ENCODE measurements around the gene TANGO2. TPM values are rescaled to one million over a fixed set of nuclear protein-coding genes. Genes with fewer than 3 reads are reported as not detected.

The TANGO2 gene
- total RNA-seq, 2 donors from 2014 or later = 10.5 to 19.7 TPM

DNA sequence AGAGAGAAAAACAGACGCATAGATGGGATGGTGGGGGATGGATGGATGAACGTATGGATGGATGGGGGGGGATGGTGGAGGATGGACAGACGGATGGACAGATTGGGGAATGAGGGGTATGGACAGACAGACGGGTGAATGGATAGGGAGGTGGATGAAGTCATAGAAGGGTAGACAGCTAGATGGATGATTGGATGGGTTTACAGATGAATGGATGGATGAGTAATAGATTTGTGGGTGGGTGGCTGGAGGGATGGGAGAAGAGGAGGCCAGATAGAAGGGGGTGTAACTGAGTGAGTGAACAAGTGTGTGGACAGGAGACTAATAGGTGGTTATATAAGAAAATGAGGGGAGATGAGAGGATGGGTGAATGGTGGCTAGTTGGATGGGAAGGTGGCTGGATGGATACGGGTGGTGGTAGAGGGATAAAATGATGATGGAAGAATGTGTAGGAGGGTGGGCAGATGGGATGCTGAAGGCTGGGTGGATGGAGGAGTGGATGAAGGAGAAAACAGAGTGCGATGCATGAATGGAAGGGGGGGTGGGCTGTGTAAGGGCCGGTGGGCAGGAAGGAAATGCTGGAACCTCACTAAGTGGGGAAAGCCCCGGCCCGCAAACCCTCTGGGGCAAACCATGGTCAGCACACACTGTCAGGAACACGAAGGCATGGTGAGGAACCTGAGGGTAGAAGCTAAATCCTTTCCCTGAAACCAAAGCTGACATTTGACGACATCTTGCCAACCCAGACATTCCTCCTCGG is 25.9 kb upstream of the TANGO2 start:
- Histone ChIP-seq H3K4me1 (no peaks in the 10 kb centered on the region), H3K36me3 (replicated peaks in 1 of 2; ENCODE audit: insufficient read depth in 1 of 2, low read depth in 2 of 2) (no peaks in the 10 kb centered on the region), H3K27me3 (no peaks in the 10 kb centered on the region), H3K4me3 (no peak overlapping the region), H3K9me3 (no peaks in the 10 kb centered on the region), H3K27ac (no peak overlapping the region)
- intact Hi-C loops (cut with DNase I) = no loop called here
- no peak for DNase-seq
- TF ChIP-seq POLR2A (IDR thresholded peaks at IDR 0.05) = no peak
- WGBS, 2 donors = 89 to 93% methylated on average over 12 of the region's 12 CpGs
- no peak for ATAC-seq

DNA sequence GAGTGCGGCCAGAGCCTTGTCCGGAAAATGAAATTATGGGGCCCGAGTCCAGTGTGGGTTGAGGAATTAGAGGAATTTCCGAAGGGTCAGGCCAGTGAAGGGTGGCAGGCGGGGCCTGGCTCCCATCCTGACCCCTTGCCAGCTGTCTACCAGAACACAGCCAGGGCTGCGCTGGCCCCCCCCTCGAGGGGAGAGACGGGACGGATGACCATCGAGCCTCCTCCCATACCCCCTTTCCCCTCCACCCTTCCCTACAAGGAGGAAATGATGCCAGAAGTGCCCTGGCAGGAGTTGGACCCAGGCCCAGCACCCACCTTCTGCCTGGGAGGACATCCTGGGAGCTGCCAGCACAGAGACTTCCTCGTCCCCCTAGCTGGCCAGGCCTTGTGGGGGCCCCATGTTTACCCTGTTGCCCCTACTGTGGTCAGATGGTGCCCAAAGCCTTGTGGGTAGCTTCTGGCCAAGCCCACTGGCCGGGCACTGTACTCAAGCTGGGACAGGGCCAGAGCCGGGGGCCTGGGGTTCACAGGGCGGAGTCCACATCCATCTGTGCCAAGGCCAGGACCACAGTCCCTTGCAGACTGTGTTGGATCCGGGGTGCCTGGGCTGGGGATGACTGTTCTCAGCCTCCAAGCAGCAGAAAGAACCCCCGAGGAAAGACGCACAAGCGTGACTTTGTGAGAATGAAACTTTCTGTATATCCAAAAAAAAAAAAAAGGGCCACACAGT is 25.1 kb upstream of the TANGO2 start:
- no peak overlapping the region for H3K27ac ChIP-seq
- no peaks in the 10 kb centered on the region for H3K4me1 ChIP-seq
- no peaks in the 10 kb centered on the region for H3K36me3 ChIP-seq (replicated peaks in 1 of 2; ENCODE audit: insufficient read depth in 1 of 2, low read depth in 2 of 2)
- H3K9me3 ChIP-seq = no peaks in the 10 kb centered on the region
- no peak for DNase-seq
- TF ChIP-seq POLR2A (IDR thresholded peaks at IDR 0.05) = no peak
- TF ChIP-seq, protein P1, sequence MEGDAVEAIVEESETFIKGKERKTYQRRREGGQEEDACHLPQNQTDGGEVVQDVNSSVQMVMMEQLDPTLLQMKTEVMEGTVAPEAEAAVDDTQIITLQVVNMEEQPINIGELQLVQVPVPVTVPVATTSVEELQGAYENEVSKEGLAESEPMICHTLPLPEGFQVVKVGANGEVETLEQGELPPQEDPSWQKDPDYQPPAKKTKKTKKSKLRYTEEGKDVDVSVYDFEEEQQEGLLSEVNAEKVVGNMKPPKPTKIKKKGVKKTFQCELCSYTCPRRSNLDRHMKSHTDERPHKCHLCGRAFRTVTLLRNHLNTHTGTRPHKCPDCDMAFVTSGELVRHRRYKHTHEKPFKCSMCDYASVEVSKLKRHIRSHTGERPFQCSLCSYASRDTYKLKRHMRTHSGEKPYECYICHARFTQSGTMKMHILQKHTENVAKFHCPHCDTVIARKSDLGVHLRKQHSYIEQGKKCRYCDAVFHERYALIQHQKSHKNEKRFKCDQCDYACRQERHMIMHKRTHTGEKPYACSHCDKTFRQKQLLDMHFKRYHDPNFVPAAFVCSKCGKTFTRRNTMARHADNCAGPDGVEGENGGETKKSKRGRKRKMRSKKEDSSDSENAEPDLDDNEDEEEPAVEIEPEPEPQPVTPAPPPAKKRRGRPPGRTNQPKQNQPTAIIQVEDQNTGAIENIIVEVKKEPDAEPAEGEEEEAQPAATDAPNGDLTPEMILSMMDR (IDR thresholded peaks at IDR 0.05) = no peak
- H3K27me3 ChIP-seq = no peaks in the 10 kb centered on the region
- 82 to 89% methylated on average over 16 to 18 of the region's 18 CpGs for WGBS, 2 donors
- ATAC-seq = no peak
- intact Hi-C loops (cut with DNase I) = no loop called here
- no peak overlapping the region for H3K4me3 ChIP-seq

DNA sequence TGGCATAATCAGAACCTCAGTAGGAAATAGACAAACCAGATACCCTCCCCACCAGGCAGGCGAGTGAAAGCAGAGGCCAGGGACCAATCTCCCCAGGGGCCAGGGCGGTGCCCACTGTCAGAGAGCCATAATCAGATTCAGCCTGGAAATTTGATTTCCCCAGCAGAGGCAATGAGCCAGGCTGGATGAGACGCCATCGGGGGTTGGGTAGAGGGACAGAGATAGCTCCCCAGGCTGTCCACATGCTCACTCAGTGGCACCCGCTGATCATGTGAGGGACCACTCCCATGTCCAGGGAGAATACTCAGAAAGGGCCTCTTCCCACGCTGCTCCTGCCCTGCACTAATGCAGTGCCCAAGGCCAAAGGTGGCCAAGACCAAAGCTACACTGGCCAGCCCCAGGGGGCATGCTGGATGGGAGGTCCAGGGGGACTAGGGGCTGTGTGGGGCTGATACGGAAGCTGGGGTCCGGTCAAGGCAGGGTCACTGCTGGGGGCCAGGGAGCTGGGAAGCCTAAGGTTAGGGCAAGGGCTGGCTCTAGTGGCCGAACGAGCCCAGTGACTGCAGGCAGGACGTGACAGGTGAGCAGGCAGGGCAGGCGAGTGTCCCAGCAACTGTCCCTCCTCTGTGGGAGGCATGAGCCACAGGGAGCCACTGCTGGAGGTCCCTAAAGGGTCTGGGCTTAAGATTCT is 24.1 kb upstream of the TANGO2 start:
- TF ChIP-seq POLR2A (IDR thresholded peaks at IDR 0.05) = no peak
- TF ChIP-seq, protein P1 (IDR thresholded peaks at IDR 0.05) = no peak
- no peak for DNase-seq

DNA sequence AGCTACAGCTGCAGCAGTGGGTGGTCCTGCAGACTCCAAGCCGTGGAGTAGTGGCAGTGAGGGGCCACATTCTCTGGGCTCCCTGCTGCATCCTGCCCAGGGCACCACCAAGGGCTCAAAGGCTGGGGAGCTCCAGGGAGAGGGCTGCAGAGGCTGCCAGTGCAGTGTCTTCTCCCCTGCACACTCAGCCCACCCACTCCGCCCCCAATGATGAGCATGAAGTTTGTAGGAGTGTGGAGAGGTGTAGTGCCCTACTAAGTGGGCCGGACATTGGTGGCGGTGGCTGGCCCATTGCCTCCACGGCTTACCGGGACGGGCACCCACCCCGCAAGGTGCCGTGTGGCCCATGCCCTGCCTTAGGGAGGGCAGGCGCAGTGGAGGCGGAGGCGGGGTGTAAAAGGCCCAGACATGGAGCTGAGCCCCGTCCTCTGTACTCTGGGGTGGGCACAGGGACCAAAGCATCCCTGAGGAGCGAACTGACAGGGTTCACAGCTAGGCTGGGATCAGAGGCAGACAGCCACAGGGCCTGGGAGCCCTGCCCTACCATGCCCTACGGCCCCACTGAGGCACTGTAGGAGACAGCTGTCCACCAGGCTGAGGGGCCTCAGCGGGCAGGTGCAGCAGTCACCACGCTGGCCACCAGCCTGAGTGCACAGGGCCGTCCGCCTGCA is 23.2 kb upstream of the TANGO2 start:
- DNase-seq = no peak

More for the DNA sequence above, 24.1 kb upstream of the TANGO2 start:
- no peak for ATAC-seq
- no peak overlapping the region for H3K4me3 ChIP-seq
- no peaks in the 10 kb centered on the region for H3K4me1 ChIP-seq
- no peak overlapping the region for H3K27ac ChIP-seq
- no peaks in the 10 kb centered on the region for H3K9me3 ChIP-seq
- H3K36me3 ChIP-seq (replicated peaks in 1 of 2; ENCODE audit: insufficient read depth in 1 of 2, low read depth in 2 of 2) = no peaks in the 10 kb centered on the region
- intact Hi-C loops (cut with DNase I) = no loop called here
- H3K27me3 ChIP-seq = no peaks in the 10 kb centered on the region
- 77 to 89% methylated on average over 9 to 12 of the region's 12 CpGs for WGBS, 2 donors

More for the DNA sequence above, 23.2 kb upstream of the TANGO2 start:
- Histone ChIP-seq H3K27ac (peak overlapping the region in 1 of 4 donors; percentile 30), H3K9me3 (no peaks in the 10 kb centered on the region), H3K36me3 (replicated peaks in 1 of 2; ENCODE audit: insufficient read depth in 1 of 2, low read depth in 2 of 2) (no peaks in the 10 kb centered on the region), H3K4me3 (no peak overlapping the region), H3K4me1 (no peaks in the 10 kb centered on the region), H3K27me3 (no peaks in the 10 kb centered on the region)
- 60 to 86% methylated on average over 1 to 16 of the region's 19 CpGs for WGBS, 2 donors
- intact Hi-C loops (cut with DNase I) = no loop called here
- TF ChIP-seq POLR2A (IDR thresholded peaks at IDR 0.05) = no peak
- TF ChIP-seq, protein P1 (IDR thresholded peaks at IDR 0.05) = no peak
- no peak for ATAC-seq

Measured in body of pancreas (tissue), 4 donors.